Gastroesophageal sphincter (tissue), 3 donors: Measurements from ENCODE around the gene BRWD1.

ENCODE experiments used
- CTCF ChIP-seq, 4 experiments: fragments of 200-600 bp in 2 of 4; fragments of 450-650 bp in 2 of 4; sonication (generic) in 1 of 4; IDR thresholded peaks; one replicate each; pipeline ENCODE4 v1.5.1; 2017 to 2019; ENCODE audit warnings: antibody characterized with exemption in 4 of 4, mild to moderate bottlenecking in 2 of 4, moderate library complexity in 2 of 4
- POLR2AphosphoS5 ChIP-seq: sonication (generic); formaldehyde crosslinking; IDR thresholded peaks from one replicate; pipeline ENCODE4 v1.6.1; 2017; ENCODE audit warnings: antibody characterized with exemption

DNA sequence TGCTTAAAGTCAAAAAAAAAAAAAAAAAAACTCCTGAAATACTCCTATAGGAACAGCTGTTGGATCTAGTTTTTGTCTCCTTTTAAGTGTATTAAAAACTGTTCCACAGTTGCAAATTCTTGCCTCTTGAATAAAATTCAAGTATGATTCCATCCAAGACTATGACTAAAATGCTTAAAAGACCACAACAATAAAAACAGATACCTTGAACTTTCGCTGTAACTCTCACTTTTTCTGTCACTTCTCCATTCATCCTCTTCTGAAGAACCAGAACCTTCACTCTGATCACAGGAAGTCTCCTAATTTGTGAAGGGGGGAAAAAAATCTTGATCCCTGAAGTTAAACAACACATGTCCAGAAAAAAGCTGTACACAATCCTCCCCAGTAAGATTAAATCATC, 75.2 kb downstream of the BRWD1 start:
- TF ChIP-seq POLR2AphosphoS5 (no peak), CTCF (IDR thresholded peaks at IDR 0.05) (no peak)
